ENCODE measurements around the gene CD28. TPM values are rescaled to one million over a fixed set of nuclear protein-coding genes. Genes with fewer than 3 reads are reported as not detected.
"Not testable (repeated sequence)": the region's sequence is repeated elsewhere in the genome, so short reads cannot be mapped to it uniquely, and the experiment has no call there.

Gene CD28
- total RNA-seq, 2 donors from 2014 or later: 0.55 to 1.6 TPM

DNA sequence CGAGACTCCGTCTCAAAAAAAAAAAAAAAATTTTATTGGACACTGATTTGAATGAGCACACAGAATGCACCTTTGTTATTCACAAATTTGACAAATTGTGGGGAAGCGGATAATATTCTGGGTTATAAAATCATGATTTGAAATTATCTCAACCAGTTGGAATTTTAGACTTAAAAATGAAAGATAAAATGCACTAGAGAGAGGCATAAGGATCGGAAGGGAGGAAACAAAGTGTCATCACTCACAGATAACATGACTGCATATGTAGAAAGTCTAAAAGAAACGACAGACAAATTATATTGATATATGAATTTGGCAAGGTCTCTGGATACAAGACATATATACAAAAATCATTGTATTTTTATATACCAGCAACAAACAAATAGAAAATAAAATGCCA lies 70.6 kb downstream of the CD28 start:
- no peak overlapping the region for H3K4me3 ChIP-seq
- no peaks in the 10 kb centered on the region for H3K36me3 ChIP-seq
- no peak overlapping the region for H3K27ac ChIP-seq
- no peak for DNase-seq (ENCODE audit: low spot score)
- H3K9me3 ChIP-seq: no peaks in the 10 kb centered on the region
- H3K4me1 ChIP-seq: no peaks in the 10 kb centered on the region
- no peak for TF ChIP-seq CTCF (IDR thresholded peaks at IDR 0.05)
- H3K27me3 ChIP-seq: no peaks in the 10 kb centered on the region

DNA sequence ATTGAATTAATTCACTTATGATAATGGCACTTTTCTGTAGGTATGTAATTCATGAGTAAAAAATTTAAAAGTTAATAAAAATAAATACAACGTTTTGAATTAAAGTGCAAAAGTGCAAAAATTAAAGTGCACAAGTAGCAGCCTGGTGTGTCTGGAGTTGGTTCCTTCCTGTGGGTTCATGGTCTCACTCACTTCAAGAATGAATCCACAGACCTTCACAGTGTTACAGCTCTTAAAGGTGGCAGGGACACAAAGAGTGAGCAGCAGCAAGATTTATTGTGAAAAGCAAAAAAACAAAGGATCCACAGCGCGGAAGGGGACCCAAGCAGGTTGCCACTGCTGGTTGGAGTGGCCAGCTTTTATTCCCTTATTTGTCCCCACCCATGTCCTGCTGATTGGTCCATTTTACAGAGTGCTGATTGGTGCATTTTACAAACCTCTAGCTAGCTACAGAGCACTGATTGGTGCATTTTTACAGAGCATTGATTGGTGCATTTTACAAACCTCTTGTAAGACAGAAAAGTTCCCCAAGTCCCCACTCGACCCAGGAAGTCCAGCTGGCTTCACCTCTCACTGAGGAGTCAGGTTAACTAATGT lies 73.1 kb downstream of the CD28 start:
- H3K27me3 ChIP-seq; H3K4me1 ChIP-seq; H3K4me3 ChIP-seq; H3K9me3 ChIP-seq; DNase-seq (ENCODE audit: low spot score); H3K36me3 ChIP-seq; H3K27ac ChIP-seq: not testable (repeated sequence)

DNA sequence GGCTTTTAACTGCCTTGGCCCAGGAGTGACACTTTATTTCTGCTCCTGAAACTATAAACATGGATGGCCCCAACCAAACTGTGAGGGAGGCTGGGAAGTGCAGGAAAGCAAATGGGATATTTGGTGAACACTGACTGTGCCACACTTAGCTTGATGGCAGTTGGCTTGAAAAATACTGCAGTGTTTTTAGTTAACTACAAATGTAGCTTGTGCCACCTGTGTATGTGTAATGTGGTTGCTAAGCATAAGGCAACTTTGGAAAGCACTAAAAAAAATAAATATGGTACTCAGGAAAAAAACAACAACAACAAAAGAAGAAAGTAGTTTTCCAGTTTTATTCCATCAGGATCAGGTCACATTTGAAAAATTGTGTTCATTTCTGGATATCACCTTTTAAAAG lies 73.8 kb downstream of the CD28 start:
- Histone ChIP-seq H3K9me3 (no peaks in the 10 kb centered on the region), H3K27ac (no peak overlapping the region), H3K4me1 (no peaks in the 10 kb centered on the region), H3K27me3 (no peaks in the 10 kb centered on the region), H3K36me3 (no peaks in the 10 kb centered on the region), H3K4me3 (no peak overlapping the region)
- no peak for TF ChIP-seq CTCF (IDR thresholded peaks at IDR 0.05)
- DNase-seq (ENCODE audit: low spot score): no peak

DNA sequence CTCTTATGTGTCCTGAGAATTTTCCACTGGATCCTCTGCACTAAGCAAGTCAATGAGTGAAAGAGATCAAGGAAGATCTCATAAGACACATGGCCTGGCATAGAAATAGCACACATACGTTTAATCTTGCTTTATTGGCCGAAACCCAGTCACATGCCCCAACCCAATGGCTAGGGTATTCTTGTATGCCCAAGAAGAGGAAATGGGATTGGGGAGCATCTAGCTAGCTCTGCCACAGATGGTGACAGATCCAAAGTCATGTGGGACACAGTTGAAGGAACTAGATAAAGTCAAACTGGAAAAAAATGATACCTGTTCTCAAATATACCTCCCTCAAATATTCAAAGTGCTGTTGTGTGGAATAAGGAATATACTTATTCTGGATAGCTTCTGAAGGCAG lies 74.7 kb downstream of the CD28 start:
- H3K4me3 ChIP-seq: no peak overlapping the region
- DNase-seq (ENCODE audit: low spot score): no peak
- no peaks in the 10 kb centered on the region for H3K36me3 ChIP-seq
- H3K9me3 ChIP-seq: no peaks in the 10 kb centered on the region
- no peaks in the 10 kb centered on the region for H3K27me3 ChIP-seq
- H3K27ac ChIP-seq: no peak overlapping the region
- TF ChIP-seq CTCF (IDR thresholded peaks at IDR 0.05): no peak
- H3K4me1 ChIP-seq: peaks cover 0 to 4% of the 10 kb centered on the region in 2 donors

DNA sequence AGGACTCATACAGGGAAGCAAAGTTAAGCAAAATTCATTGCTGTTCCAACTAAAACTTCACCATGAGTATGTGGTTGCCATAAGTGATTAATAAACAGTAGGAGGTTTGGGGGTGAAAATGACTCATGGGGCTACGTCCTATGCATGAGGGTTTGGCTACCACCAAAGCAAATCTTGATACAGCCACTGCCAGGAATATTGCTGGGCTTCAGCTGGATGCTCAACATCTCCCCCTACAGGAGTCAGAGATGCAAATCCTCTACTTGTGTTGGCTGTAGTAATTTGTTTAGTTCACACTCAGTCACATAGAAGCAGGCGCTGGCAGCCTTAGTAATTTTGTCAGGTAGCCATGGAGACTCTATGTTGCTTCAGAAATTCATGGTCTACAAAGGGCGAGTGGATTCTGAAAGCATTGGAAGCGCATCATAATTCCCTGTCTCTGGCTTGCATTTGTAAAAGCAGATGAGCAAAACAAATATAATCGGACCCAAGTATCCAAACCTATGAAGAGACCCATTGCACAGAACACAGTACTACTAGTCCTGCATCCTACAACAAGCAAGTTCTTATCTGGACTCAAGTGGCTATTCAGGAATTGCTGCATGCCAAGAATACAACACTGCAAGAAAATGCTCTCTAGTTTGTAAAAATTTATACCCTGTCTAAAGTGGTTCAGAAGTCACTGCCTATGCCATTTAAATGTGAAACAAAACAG lies 76.0 kb downstream of the CD28 start:
- Histone ChIP-seq H3K27ac (peak overlapping the region in 1 of 2 donors; percentile 0), H3K27me3 (no peaks in the 10 kb centered on the region), H3K4me3 (no peak overlapping the region), H3K9me3 (no peaks in the 10 kb centered on the region), H3K4me1 (peaks cover 0 to 15% of the 10 kb centered on the region in 2 donors), H3K36me3 (no peaks in the 10 kb centered on the region)
- peak; percentile 59 to 77 for TF ChIP-seq CTCF (IDR thresholded peaks at IDR 0.05)
- peak; percentile 80 for DNase-seq (ENCODE audit: low spot score)

DNA sequence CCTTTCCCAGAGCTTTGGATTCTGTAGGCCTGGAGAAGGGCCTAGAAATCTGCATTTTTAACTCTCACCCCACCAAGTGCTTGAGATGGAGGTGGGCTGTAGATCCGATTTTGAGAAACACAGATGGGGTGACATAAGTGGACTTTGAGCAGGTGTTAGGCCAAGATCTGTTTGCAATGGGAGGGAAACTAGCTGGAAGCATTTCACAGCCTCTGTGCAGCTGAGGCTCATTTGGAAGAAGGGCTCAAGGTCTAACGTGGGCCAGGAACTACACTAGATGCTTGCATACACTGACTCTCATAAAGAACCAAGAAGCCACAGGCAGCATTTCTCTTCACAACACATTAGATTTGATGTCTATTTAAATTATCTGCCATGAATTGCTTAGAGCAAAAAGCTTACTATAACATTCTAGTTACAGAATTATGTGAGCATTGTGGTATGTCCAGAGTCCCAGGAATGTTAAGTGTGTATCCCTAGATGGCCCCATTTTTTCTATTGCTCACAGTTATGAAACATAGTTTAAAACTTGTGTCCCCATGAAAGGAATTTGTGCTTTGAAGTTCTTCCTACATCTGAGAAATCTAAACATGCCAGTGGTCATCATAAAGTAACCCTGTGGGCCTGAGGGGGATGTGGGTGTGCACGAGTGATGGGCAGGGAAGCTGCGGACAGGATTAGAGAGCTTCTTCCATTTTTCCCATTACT lies 77.2 kb downstream of the CD28 start:
- no peak overlapping the region for H3K27ac ChIP-seq
- no peak for TF ChIP-seq CTCF (IDR thresholded peaks at IDR 0.05)
- DNase-seq (ENCODE audit: low spot score): no peak
- no peak overlapping the region for H3K4me3 ChIP-seq
- no peaks in the 10 kb centered on the region for H3K27me3 ChIP-seq
- no peaks in the 10 kb centered on the region for H3K36me3 ChIP-seq
- no peaks in the 10 kb centered on the region for H3K9me3 ChIP-seq
- H3K4me1 ChIP-seq: peaks cover 0 to 15% of the 10 kb centered on the region in 2 donors

DNA sequence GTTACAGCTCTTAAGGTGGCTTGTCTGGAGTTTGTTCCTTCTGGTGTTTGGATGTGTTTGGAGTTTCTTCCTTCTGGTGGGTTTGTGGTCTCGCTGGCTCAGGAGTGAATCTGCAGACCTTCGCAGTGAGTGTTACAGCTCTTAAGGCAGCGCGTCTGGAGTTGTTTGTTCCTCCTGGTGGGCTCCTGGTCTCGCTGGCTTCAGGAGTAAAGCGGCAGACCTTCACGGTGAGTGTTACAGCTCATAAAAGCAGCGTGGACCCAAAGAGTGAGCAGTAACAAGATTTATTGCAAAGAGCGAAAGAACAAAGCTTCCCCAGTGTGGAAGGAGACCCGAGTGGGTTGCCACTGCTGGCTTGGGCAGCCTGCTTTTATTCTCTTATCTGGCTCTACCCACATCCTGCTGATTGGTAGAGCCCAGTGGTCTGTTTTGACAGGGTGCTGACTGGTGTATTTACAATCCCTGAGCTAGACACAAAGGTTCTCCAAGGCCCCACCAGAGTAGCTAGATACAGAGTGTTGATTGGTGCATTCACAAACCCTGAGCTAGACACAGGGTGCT lies 78.4 kb downstream of the CD28 start:
- not testable (repeated sequence) for DNase-seq (ENCODE audit: low spot score); H3K36me3 ChIP-seq; H3K27me3 ChIP-seq; H3K27ac ChIP-seq; H3K4me3 ChIP-seq; H3K9me3 ChIP-seq
- H3K4me1 ChIP-seq: peaks cover 0 to 15% of the 10 kb centered on the region in 2 donors

DNA sequence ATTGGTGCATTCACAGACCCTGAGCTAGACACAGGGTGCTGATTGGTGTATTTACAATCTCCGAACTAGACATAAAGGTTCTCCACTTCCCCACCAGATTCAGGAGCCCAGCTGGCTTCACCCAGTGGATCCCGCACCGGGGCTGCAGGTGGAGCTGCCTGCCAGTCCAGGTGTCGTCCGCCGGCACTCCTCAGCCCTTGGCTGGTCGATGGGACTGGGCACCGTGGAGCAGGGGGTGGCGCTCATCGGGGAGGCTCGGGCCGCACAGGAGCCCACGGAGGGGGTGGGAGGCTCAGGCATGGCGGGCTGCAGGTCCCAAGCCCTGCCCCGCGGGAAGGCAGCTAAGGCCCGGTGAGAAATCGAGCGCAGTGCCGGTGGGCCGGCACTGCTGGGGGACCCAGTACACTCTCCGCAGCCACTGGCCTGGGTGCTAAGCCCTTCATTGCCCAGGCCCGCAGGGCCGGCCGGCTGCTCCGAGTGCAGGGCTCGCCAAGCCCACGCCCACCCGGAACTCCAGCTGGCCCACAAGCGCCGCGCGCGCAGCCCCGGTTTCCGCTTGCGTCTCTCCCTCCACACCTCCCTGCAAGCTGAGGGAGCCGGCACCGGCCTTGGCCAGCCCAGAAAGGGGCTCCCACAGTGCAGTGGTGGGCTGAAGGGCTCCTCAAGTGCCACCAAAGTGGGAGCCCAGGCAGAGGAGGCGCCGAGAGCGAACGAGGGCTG lies 79.1 kb downstream of the CD28 start:
- not testable (repeated sequence) for H3K36me3 ChIP-seq; DNase-seq (ENCODE audit: low spot score); H3K4me3 ChIP-seq; H3K27me3 ChIP-seq; H3K9me3 ChIP-seq
- Histone ChIP-seq H3K27ac (peak overlapping the region; percentile 57 to 70), H3K4me1 (peaks cover 0 to 15% of the 10 kb centered on the region in 2 donors)
